Suprapubic skin (tissue), 3 donors: ENCODE data around the gene NCBP2.

Experiments
- CTCF ChIP-seq, 2 donors: fragments of 200-600 bp in 1 of 2; fragments of 450-650 bp in 1 of 2; sonication (generic) in 1 of 2; IDR thresholded peaks; one replicate each; pipeline ENCODE4 v1.5.1; 2016 to 2019; ENCODE audit warnings: antibody characterized with exemption in 2 of 2, mild to moderate bottlenecking in 1 of 2, moderate library complexity in 1 of 2
- POLR2AphosphoS5 ChIP-seq, 3 donors: sonication (generic); formaldehyde crosslinking; IDR thresholded peaks; one replicate each; pipeline ENCODE4 v1.6.1; 2017; ENCODE audit warnings: antibody characterized with exemption in 3 of 3

- TF ChIP-seq CTCF (IDR thresholded peaks at IDR 0.05) (no peak), POLR2AphosphoS5 (IDR thresholded peaks at IDR 0.05) (no peak)
Observed at GRCh38 chr3:196981657-196982056, 39.3 kb upstream of the NCBP2 start.
